Activated naive CD4-positive, alpha-beta T cell treated with anti-CD3 and anti-CD28 coated beads, Interleukin-2, amount 50 U/mL, for 72 hours (primary cell): ENCODE results near the gene DNAJB2. TPM values are rescaled to one million over a fixed set of nuclear protein-coding genes. Genes with fewer than 3 reads are reported as not detected.
"Not testable (repeated sequence)": the region's sequence is repeated elsewhere in the genome, so short reads cannot be mapped to it uniquely, and the experiment has no call there.

Source experiments
- ATAC-seq, 2 donors: fragments of 150-1000 bp; cut with Tn5 transposase; 2 replicates each; pipeline ENCODE4 v1.10.0; 2021; ENCODE audit warnings: mild to moderate bottlenecking in 2 of 2, moderate library complexity in 2 of 2
- DNase-seq, 2 donors: peaks; one replicate each; pipeline ENCODE4 v3.0.0; 2021 to 2022; ENCODE audit warnings: low spot score in 2 of 2
- H3K27ac Mint-ChIP-seq, 2 donors: one replicate each; pipeline ENCODE4 v1.8.0; 2022; ENCODE audit warnings: mild to moderate bottlenecking in 2 of 2, mixed read lengths in 2 of 2
- H3K36me3 Mint-ChIP-seq, 2 donors: one replicate each; pipeline ENCODE4 v1.8.0; 2022; ENCODE audit warnings: mixed read lengths in 2 of 2
- H3K9me3 Mint-ChIP-seq, 2 donors: one replicate each; pipeline ENCODE4 v1.8.0; 2022; ENCODE audit warnings: mixed read lengths in 2 of 2
- total RNA-seq, 2 donors: library from RNA; stranded (reverse); gene quantifications; one replicate each; pipeline ENCODE4 v1.2.3, GENCODE V29; 2022

The DNAJB2 gene
- total RNA-seq, 2 donors from 2014 or later = 59.7 to 67.2 TPM

- no peak for ATAC-seq
- no peak for DNase-seq
- H3K27ac Mint-ChIP-seq = no peak overlapping the region
- no peaks in the 10 kb centered on the region for H3K9me3 Mint-ChIP-seq
- H3K36me3 Mint-ChIP-seq = no peaks in the 10 kb centered on the region
Observed at GRCh38 chr2:219304223-219304622, 25.1 kb downstream of the DNAJB2 start.

- no peak overlapping the region for H3K27ac Mint-ChIP-seq
- DNase-seq (no peak), ATAC-seq (no peak)
- no peaks in the 10 kb centered on the region for H3K36me3 Mint-ChIP-seq
- H3K9me3 Mint-ChIP-seq = no peaks in the 10 kb centered on the region
Observed at GRCh38 chr2:219306047-219306446, 26.9 kb downstream of the DNAJB2 start.

- peak in 1 of 2 donors; percentile 84 for DNase-seq
- peaks cover 0 to 3% of the 10 kb centered on the region in 2 donors for H3K9me3 Mint-ChIP-seq
- H3K27ac Mint-ChIP-seq = no peak overlapping the region
- no peaks in the 10 kb centered on the region for H3K36me3 Mint-ChIP-seq
- peak; percentile 81 for ATAC-seq
Observed at GRCh38 chr2:219308142-219309101, 29.3 kb downstream of the DNAJB2 start.

DNA sequence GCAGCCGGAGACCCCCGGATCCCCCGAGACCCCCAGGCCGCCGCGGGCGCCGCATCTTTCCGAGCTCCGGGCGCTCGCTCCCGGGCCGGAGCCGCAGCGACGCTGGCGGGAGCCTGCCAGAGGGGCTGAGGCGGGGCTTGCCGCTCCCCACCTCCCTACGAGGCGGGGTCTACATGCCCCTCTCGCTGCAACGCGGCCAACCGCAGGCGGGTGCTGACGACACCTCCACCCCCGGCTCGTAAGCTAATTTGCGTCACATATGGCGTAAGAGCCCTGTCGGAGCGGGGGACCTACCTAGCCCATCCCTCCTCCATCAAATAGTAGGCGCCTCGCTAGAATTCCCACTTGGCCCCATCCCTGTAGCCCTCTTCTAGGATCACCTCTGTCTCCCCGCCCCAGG is 30.1 kb downstream of the DNAJB2 start, which contains the start of gene PTPRN:
Gene PTPRN, minus strand, starts transcription at position 124 of the 400 bp plus-strand sequence. Its CDS starts 69 bp downstream, at position 55.
- Mint-ChIP-seq H3K27ac (no peak within 1 kb of the TSS), H3K36me3 (no peaks in the 10 kb centered on the region), H3K9me3 (peaks cover 0 to 5% of the 10 kb centered on the region in 2 donors)
- DNase-seq = no peak
- ATAC-seq = no peak

DNA sequence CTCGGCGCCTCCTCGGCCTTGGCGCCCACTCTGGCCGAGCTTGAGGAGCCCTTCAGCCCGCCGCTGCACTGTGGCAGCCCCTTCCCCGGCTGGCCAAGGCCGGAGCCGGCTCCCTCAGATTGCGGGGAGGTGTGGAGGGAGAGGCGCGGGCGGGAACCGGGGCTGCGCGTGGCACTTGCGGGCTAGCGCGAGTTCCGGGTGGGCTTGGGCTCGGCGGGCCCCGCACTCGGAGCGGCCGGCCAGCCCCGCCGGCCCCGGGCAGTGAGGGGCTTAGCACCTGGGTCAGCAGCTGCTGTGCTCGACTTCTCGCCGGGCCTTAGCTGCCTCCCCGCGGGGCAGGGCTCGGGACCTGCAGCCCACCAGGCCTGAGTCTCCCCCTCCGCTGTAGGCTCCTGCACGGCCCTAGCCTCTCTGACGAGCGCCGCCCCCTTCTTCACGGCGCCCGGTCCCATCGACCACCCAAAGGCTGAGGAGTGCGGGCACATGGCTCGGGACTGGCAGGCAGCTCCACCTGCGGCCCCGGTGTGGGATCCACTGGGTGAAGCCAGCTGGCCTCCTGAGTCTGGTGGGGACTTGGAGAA is 33.6 kb downstream of the DNAJB2 start:
- not testable (repeated sequence) for H3K9me3 Mint-ChIP-seq, H3K36me3 Mint-ChIP-seq, ATAC-seq, H3K27ac Mint-ChIP-seq, DNase-seq

DNA sequence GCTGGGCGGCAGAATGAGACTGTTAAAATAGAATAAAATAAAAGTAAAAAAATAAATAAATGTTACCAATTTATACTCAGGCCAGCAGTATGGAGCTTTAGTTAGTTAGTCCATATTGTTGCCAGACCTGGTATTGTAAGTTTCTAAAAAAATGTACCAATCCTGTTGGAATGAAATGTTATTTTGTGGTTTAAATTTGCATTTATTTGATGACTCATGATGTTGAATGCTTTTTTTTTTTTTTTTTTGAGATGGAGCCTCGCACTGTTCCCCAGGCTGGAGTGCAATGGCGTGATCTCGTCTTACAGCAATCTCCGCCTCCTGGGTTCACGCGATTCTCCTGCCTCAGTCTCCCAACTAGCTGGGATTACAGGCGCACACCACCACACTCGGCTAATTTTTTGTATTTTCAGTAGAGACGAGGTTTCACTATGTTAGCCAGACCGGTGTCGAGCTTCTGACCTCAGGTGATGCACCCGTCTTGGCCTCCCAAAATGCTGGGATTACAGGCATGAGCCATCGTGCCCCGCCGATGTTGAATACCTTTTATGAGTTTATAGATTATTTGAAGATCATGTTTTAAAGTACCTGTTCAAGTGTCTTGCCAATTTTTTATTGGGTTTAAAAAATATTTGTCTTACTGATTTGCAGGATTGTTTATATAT is 35.8 kb downstream of the DNAJB2 start:
- Mint-ChIP-seq H3K9me3 (peaks cover 0 to 5% of the 10 kb centered on the region in 2 donors), H3K27ac (no peak overlapping the region), H3K36me3 (no peaks in the 10 kb centered on the region)
- ATAC-seq (no peak), DNase-seq (no peak)

- Mint-ChIP-seq H3K27ac (no peak overlapping the region), H3K36me3 (no peaks in the 10 kb centered on the region), H3K9me3 (no peaks in the 10 kb centered on the region)
- ATAC-seq = no peak
- no peak for DNase-seq
Observed at GRCh38 chr2:219323434-219323833, 44.3 kb downstream of the DNAJB2 start.

DNA sequence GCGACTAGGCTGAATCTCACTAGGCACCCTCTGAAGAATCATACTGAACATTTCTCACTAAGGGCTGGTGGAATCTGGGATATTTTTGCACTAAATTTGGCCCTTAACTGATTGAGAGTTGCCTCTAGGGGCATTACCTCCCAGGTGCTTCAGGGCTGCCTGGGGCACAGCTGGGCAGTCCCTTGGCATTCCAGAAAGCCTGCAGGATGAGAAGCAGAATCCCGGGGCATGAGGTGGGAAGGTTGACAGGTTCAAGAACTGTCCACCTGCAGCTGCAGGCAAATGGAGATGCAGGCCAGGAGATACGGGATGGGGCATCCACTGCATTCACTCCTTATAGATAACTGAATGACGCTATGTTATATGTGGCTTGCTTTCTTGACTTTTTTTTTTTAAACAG is 46.0 kb downstream of the DNAJB2 start:
- DNase-seq = no peak
- Mint-ChIP-seq H3K9me3 (no peaks in the 10 kb centered on the region), H3K27ac (no peak overlapping the region), H3K36me3 (no peaks in the 10 kb centered on the region)
- ATAC-seq = no peak

DNA sequence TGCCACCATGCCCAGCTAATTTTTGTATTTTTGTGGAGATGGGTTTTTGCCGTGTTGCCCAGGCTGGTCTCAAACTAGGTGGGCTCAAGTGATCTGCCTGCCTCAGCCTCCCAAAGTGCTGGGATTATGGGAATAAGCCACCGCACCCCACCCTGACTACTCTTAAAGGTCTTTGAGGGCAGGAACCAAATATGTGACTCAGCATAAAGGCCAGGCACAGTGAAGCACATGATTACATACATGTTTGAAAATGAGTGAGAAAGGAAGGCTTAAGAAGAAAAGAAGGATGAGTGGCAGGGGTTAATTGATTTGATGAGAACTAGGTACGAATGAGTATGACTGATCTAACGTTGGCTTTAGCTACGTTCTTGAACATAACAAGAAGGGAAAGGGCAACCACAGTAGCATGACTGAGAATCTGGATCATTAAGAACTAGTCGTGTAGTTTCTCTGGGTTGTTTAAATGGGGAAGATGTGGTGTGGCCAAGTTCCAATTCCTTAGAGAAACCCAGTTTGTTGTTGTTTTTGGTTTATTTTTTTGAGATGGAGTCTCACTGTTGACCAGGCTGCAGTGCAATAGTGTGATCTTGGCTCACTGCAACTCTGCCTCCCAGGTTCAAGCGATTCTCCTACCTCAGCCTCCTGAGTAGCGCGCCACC is 46.6 kb downstream of the DNAJB2 start:
- no peak for ATAC-seq
- H3K36me3 Mint-ChIP-seq = no peaks in the 10 kb centered on the region
- no peak overlapping the region for H3K27ac Mint-ChIP-seq

GRCh38 chr2:219327719-219328118 is 48.6 kb downstream of the DNAJB2 start:
- Mint-ChIP-seq H3K27ac (no peak overlapping the region), H3K36me3 (peaks cover 0 to 5% of the 10 kb centered on the region in 2 donors), H3K9me3 (peaks cover 0 to 5% of the 10 kb centered on the region in 2 donors)
- no peak for ATAC-seq
- DNase-seq = no peak

More for the DNA sequence above, 46.6 kb downstream of the DNAJB2 start:
- DNase-seq = no peak
- no peaks in the 10 kb centered on the region for H3K9me3 Mint-ChIP-seq

GRCh38 chr2:219331560-219332213 is 52.5 kb downstream of the DNAJB2 start:
- Mint-ChIP-seq H3K27ac (no peak overlapping the region), H3K9me3 (peaks cover 9 to 19% of the 10 kb centered on the region in 2 donors), H3K36me3 (peaks cover 7 to 15% of the 10 kb centered on the region in 2 donors)
- peak in 1 of 2 donors; percentile 44 for DNase-seq
- no peak for ATAC-seq

- ATAC-seq = no peak
- Mint-ChIP-seq H3K9me3 (peaks cover 9 to 19% of the 10 kb centered on the region in 2 donors), H3K27ac (no peak within 1 kb of the TSS), H3K36me3 (peaks cover 7 to 15% of the 10 kb centered on the region in 2 donors)
- no peak for DNase-seq
Observed at GRCh38 chr2:219332542-219332941, 53.4 kb downstream of the DNAJB2 start, which contains the start of gene RESP18. Gene RESP18 (minus strand): TSS chr2:219332744.

- peaks cover 9 to 19% of the 10 kb centered on the region in 2 donors for H3K9me3 Mint-ChIP-seq
- DNase-seq (no peak), ATAC-seq (no peak)
- H3K36me3 Mint-ChIP-seq = peaks cover 7 to 15% of the 10 kb centered on the region in 2 donors
- H3K27ac Mint-ChIP-seq = no peak overlapping the region
Observed at GRCh38 chr2:219334076-219334475, 54.9 kb downstream of the DNAJB2 start.

DNA sequence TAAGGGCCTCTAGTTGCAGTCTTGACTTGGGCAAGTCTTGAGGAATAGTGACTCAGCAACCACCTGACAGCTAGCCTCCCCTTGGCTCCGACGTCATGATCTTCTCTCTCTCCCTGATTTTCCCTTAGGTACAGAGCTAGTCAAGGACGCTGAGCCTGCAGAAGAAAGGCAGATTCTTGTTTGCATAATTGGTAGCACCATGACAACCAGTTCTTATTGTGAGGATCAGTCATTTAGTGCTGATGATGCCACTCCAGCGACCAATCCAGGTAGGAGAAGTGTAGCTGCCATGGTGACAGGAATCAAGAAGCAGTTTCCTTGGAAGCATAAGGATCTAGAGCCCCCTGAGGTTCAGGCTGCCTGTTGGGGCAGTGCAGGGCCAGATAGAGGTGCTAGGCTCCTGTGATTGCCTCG is 56.2 kb downstream of the DNAJB2 start:
- peaks cover 9 to 19% of the 10 kb centered on the region in 2 donors for H3K9me3 Mint-ChIP-seq
- DNase-seq (no peak), ATAC-seq (no peak)
- H3K36me3 Mint-ChIP-seq = peaks cover 7 to 15% of the 10 kb centered on the region in 2 donors
- H3K27ac Mint-ChIP-seq = no peak overlapping the region
